Stomach (tissue), 4 donors: ENCODE results near the gene PDZD11.

ENCODE experiments used
- CTCF ChIP-seq, 7 experiments: fragments of 450-650 bp in 4 of 7; fragments of 200-600 bp in 3 of 7; sonication (generic) in 3 of 7; IDR thresholded peaks; one replicate each; pipeline ENCODE4 v1.5.1; 2016 to 2019; ENCODE audit warnings: antibody characterized with exemption in 7 of 7, control low read depth in 2 of 7, mild to moderate bottlenecking in 1 of 7
- EP300 ChIP-seq: sonication (generic); formaldehyde crosslinking; IDR thresholded peaks from one replicate; pipeline ENCODE4 v1.6.1; 2017; ENCODE audit warnings: antibody characterized with exemption
- POLR2A ChIP-seq, 4 donors: fragments of 450-650 bp; IDR thresholded peaks; one replicate each; pipeline ENCODE4 v1.6.1; 2016; ENCODE audit warnings: antibody characterized with exemption in 4 of 4, control low read depth in 2 of 4, mild to moderate bottlenecking in 1 of 4, moderate library complexity in 1 of 4
- POLR2AphosphoS5 ChIP-seq, 3 donors: sonication (generic); formaldehyde crosslinking; IDR thresholded peaks; one replicate each; pipeline ENCODE4 v1.6.1; 2016; ENCODE audit warnings: antibody characterized with exemption in 3 of 3

- TF ChIP-seq CTCF (IDR thresholded peaks at IDR 0.05) (no peak), POLR2AphosphoS5 (IDR thresholded peaks at IDR 0.05) (no peak), EP300 (no peak), POLR2A (IDR thresholded peaks at IDR 0.05) (no peak)
These were observed 3.9 kb upstream of the PDZD11 start for GRCh38 chrX:70293621-70294020.
